Measurements from ENCODE around the gene MYLK2. TPM values are rescaled to one million over a fixed set of nuclear protein-coding genes. Genes with fewer than 3 reads are reported as not detected.
"Not testable (repeated sequence)": the region's sequence is repeated elsewhere in the genome, so short reads cannot be mapped to it uniquely, and the experiment has no call there.

The MYLK2 gene
- total RNA-seq, 2 experiments from 2014 or later, result 0.31 to 0.39 TPM

DNA sequence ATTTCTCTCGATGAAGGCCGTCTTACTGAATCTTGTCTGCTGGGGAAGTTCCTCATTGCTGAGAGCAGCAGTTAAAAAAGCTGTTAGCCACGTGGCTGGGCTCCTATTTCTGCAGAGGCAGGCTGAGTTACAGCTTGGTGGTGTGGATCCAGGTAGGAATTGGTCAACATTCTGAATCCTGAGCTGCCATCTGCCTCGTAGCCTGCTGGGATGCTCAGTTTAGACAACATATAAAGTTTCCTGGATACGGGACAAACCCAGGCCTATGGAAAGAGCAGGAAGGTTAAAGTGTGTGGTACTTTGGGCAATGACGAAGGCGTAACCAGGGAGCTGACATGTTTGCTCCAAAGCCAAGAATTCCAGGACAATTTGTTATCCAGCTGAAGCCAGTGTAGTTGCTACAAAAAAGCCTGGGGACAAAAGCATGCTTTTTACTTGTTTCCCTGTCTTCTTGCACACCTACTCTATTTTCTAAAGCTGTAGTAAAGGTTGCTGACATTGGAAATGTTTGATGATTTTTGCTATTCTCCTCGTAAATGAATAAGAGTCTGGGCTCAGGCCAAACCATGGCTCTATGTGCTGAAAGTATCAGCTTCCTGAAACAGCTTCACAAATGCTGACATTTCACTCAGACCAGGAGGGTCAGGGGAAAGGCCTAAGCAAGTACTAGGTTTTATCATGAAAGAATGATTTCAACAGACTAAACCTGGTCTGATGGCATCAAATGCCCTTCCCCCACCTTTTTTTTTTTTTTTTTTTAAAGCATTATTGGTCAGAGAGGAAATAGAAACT lies 12.4 kb upstream of the MYLK2 start:
- Mint-ChIP-seq H3K27me3 (no peaks in the 10 kb centered on the region), H3K4me3 (no peak overlapping the region), H3K36me3 (peaks cover 31% of the 10 kb centered on the region), H3K9me3 (no peaks in the 10 kb centered on the region), H3K27ac (no peak overlapping the region), H3K4me1 (peaks cover 13% of the 10 kb centered on the region)
- POLR2A ChIA-PET, result no interaction called here
- no peak for ATAC-seq (ENCODE audit: low read depth)
- no peak for DNase-seq

DNA sequence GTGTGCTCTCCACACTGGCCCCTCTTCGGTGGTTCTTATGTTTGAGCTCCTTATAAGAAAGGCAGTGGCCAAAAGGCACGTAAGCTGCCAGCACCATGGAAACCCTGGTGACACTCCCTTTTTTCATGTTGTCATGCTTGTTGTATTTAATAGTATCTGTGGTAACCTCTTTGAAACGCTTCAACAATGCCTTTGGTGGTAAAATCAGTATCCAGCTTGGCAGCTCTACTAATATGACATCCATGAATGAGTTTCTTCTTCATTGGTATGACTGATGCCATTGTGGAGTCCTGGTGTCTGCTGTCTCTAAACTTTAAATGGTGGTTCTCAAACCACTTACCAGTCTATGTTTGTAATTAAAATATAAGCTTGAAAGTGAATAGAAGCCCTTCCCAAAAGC lies 10.7 kb upstream of the MYLK2 start:
- no peaks in the 10 kb centered on the region for H3K9me3 Mint-ChIP-seq
- H3K36me3 Mint-ChIP-seq, result peaks cover 22% of the 10 kb centered on the region
- H3K27ac Mint-ChIP-seq, result no peak overlapping the region
- ATAC-seq (ENCODE audit: low read depth), result no peak
- no peak for DNase-seq
- H3K27me3 Mint-ChIP-seq, result no peaks in the 10 kb centered on the region
- no peak overlapping the region for H3K4me3 Mint-ChIP-seq
- POLR2A ChIA-PET, result no interaction called here
- peaks cover 11% of the 10 kb centered on the region for H3K4me1 Mint-ChIP-seq

DNA sequence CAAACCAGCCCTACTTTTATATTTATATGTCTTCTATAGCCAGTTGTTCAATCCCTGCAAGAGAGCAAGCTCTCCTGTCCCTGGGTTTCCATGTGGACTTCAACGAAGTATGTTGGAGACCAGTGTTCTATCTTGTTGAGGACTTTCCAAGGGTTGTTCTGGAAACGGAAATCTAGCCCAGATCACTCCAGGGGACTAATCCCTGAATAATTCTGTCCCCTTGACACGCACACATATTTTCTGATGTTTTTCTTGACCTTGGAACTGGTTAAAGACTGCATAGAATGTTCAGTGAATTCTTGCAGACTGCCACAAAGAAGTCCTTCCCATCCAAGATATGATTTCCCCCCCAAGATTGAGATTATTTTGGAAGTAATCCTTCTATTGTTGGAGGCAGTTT lies 9.5 kb upstream of the MYLK2 start:
- H3K27ac Mint-ChIP-seq, result no peak overlapping the region
- no peaks in the 10 kb centered on the region for H3K27me3 Mint-ChIP-seq
- peaks cover 14% of the 10 kb centered on the region for H3K36me3 Mint-ChIP-seq
- no peaks in the 10 kb centered on the region for H3K9me3 Mint-ChIP-seq
- POLR2A ChIA-PET, result no interaction called here
- ATAC-seq (ENCODE audit: low read depth) (no peak), DNase-seq (no peak)
- H3K4me3 Mint-ChIP-seq, result no peak overlapping the region
- H3K4me1 Mint-ChIP-seq, result peaks cover 6% of the 10 kb centered on the region

DNA sequence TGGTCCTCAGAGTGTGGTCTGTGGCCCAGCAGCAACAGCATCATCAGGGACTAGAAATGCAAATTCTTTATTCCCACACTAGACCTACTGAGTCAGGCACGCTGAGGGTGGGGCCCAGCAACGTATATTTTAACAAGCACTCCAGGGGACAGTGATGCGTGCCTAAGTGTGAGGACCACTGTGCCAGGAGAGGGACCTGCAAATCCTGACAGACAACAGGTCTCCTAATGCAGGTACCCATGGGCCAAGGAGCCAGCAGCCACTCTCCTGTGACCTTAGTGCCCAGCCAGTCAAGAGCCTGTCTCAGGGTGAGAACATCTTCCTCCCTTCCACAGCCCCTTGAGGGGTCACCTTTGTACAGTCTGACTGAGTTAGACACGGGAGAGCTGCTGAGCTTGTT lies 8.0 kb upstream of the MYLK2 start:
- Mint-ChIP-seq H3K9me3 (no peaks in the 10 kb centered on the region), H3K4me3 (no peak overlapping the region), H3K36me3 (peaks cover 8% of the 10 kb centered on the region), H3K4me1 (peaks cover 6% of the 10 kb centered on the region), H3K27ac (no peak overlapping the region), H3K27me3 (no peaks in the 10 kb centered on the region)
- POLR2A ChIA-PET, result no interaction called here
- DNase-seq (no peak), ATAC-seq (ENCODE audit: low read depth) (no peak)

DNA sequence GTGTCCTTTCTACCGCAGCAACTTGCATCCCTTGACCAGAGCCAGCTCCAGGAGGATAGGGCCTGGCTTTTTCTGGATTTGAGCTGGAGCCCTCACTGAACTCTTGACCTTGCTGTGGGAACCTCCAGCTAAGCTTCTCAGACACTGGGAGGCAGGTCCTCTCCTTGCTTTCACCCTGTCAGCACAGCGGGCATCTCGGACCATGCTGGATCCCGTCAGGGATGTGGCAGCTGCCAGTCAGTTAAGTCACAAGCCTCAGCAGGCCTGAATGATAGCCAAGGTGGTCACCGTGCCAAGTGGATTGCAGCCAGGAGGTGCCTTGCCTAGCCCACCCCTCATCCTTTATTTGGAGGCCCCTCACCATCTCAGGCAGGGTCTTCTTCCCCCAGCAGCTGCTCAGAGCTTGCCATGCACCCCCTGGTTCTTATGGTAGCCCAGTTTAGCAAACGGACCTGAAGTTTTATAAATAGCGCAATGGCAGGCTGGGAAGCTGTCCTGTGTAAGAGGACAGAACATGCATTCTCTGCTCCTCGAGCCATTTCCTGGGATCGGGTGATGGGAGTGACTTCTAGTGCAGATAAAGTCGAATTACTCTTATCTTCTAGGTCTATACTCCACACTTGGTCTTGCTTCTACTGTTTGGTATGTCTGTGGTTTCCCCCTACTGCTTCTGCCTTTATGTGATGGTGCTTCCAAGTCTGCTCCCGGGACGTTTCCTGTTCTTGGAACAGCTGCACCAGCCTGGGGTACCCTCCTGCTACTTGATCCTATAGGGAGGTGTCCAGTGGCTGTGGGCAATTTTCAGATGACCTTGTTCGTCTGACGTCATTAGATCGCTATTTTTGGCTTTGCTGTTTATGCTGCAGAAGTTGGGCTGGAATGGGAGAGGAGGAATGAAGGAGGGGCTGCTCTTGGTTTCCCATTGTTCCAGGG lies 7.1 kb upstream of the MYLK2 start:
- Mint-ChIP-seq H3K4me3 (no peak overlapping the region), H3K27me3 (no peaks in the 10 kb centered on the region), H3K9me3 (no peaks in the 10 kb centered on the region), H3K27ac (no peak overlapping the region), H3K36me3 (peaks cover 3% of the 10 kb centered on the region), H3K4me1 (peaks cover 3% of the 10 kb centered on the region)
- no peak for DNase-seq
- no peak for ATAC-seq (ENCODE audit: low read depth)
- POLR2A ChIA-PET, result no interaction called here

DNA sequence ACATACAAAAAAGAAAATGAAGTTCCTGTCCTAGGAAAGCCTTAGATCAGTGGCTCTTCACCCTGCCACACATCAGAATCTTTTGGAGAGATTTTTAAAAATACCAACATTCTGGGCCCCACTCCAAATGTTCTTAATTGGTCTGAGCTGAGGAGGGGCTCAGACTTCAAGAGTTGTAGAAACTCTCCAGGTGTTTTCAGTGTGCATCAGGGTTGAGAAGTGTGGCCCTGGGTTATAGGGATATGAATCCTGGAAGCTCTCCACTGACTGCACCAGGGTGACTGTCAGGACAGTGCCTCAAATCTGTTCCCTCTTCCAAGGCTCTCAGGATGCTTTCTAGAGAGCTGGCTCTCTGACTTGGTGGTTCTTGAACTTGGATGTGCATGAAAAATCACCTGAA lies 5.5 kb upstream of the MYLK2 start:
- DNase-seq (no peak), ATAC-seq (ENCODE audit: low read depth) (no peak)
- Mint-ChIP-seq H3K27ac (no peak overlapping the region), H3K4me3 (no peak overlapping the region), H3K27me3 (no peaks in the 10 kb centered on the region), H3K9me3 (no peaks in the 10 kb centered on the region), H3K36me3 (no peaks in the 10 kb centered on the region), H3K4me1 (no peaks in the 10 kb centered on the region)
- POLR2A ChIA-PET, result no interaction called here

DNA sequence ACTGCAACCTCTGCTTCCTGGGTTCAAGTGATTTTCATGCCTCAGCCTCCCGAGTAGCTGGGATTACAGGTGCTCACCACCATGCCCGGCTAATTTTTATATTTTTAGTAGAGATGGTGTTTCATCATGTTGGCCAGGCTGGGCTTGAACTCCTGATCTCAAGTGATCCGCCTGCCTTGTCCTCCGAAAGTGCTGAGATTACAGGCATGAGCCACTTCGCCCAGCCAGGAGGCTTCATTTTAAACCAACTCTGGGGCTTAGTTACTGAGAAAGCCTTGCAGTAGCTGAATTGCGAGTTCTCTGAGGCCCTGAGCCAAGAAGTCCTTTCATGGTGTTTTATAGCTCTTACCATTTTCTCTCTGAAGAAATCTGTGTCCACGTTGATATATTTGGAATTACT lies 5.0 kb upstream of the MYLK2 start:
- POLR2A ChIA-PET; H3K27ac Mint-ChIP-seq; ATAC-seq (ENCODE audit: low read depth); H3K4me1 Mint-ChIP-seq; H3K9me3 Mint-ChIP-seq; DNase-seq; H3K27me3 Mint-ChIP-seq; H3K4me3 Mint-ChIP-seq; H3K36me3 Mint-ChIP-seq: not testable (repeated sequence)

DNA sequence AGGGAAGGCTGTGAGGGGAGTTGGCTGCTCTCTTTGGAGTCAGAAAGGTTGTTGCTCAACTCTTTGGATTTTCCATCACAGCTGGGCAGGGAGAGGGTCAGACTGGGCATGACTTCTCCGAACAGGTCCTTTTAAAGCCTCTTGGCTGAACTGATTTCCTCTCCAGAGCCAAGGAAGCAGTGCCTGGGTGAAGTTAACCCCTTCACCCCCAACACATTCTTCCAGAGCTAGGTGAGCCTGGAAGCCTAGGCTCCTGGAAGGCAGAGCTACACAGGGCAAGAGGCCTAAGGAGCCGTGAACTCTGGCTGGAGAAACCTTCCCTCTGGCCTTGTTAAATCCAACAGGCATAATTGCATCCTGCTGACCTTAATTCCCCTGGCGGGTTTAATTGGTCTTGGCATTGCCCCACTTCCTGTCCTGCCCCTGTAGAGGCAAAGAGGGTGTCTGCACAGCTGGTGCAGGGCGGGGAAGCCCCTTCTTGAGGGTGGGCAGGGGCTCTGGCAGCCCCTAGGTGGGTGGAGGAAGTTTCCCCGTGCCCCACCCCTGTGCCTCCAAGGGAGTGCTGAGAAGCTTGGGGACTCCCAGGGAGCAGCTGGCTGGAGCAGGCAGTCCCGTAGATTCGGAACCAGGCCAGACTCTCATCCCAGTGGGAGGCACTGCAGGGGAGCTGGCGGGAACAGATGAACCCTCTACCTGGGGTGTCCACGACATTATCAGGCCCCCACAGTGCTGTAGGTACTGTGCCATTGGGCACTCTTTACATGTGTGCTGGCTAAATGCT lies 3.6 kb upstream of the MYLK2 start:
- Mint-ChIP-seq H3K36me3 (no peaks in the 10 kb centered on the region), H3K9me3 (no peaks in the 10 kb centered on the region), H3K4me3 (no peak overlapping the region), H3K27me3 (no peaks in the 10 kb centered on the region), H3K4me1 (no peaks in the 10 kb centered on the region), H3K27ac (no peak overlapping the region)
- ATAC-seq (ENCODE audit: low read depth), result no peak
- POLR2A ChIA-PET, result no interaction called here
- no peak for DNase-seq

DNA sequence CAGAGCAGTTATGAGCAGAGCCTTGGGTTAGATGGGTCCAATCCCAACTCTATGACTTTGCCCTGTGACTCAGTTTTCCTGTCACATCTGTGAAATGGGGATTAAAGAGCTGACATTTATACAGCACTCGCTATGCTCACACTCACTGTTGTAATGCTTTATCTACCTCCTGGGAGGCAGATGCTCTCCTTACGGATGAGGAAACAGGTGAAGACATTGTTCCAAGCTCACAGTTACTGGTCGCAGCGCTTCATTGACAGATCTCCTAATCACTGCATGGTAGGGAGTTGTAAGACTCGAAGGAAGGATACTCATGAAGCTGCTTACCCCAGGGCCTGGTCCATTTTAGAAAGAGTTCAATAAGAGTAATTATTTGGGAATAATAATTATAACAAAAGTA lies 2.9 kb upstream of the MYLK2 start:
- ATAC-seq (ENCODE audit: low read depth), result no peak
- H3K4me3 Mint-ChIP-seq, result no peak overlapping the region
- no peak overlapping the region for H3K27ac Mint-ChIP-seq
- H3K9me3 Mint-ChIP-seq, result no peaks in the 10 kb centered on the region
- H3K27me3 Mint-ChIP-seq, result peaks cover 1% of the 10 kb centered on the region
- no peak for DNase-seq
- POLR2A ChIA-PET, result no interaction called here
- no peaks in the 10 kb centered on the region for H3K36me3 Mint-ChIP-seq
- H3K4me1 Mint-ChIP-seq, result no peaks in the 10 kb centered on the region

DNA sequence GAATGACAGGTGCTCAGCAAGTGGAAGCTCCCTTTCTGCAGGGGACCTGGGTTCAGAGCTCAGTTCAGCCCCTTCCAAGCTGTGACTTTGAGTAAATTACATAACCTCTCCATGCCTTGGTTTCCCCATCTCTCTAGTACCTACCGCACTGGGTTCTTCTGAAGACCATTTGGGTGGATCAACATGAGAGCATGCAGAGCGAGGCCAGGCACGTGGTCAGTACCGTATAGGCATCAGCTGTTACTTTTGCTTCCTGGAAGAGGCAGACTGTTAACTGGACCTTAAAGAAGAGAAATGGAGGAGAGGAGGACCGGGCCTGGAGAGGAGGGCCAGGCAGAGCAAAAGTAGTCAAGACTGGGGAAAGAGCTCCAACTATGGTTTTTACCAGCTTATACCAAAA lies 1.7 kb upstream of the MYLK2 start:
- H3K27ac Mint-ChIP-seq, result no peak overlapping the region
- ATAC-seq (ENCODE audit: low read depth), result no peak
- POLR2A ChIA-PET, result no interaction called here
- H3K27me3 Mint-ChIP-seq, result peaks cover 6% of the 10 kb centered on the region
- H3K4me1 Mint-ChIP-seq, result peaks cover 2% of the 10 kb centered on the region
- H3K4me3 Mint-ChIP-seq, result no peak overlapping the region
- H3K36me3 Mint-ChIP-seq, result no peaks in the 10 kb centered on the region
- no peaks in the 10 kb centered on the region for H3K9me3 Mint-ChIP-seq
- no peak for DNase-seq

DNA sequence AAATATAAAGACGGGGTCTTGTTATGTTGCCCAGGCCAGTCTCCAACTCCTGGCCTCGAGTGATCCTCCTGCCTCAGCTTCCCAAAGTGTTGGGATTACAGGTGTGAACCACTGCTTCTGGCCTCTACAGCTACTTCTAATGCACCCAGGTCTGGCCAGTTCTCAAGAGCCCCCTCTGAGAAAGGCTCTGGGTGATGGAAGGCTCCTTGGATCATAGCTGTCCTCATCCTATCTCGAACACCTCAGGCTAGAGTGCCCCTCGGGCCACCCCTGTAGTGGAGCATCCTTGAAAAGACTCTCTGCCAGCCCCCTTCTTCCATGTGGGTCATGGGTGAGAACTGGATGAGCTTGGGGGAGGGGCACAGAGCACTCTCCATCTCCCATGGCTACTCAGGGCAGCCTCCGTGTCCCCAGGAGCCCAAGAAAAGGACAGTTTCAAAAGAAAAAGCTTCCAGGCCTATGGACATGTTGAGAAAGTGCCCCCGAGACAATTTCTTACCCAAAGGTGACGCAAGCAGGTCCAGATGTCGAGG lies 714 bp upstream of the MYLK2 start:
- Mint-ChIP-seq H3K4me1 (peaks cover 5% of the 10 kb centered on the region), H3K36me3 (no peaks in the 10 kb centered on the region), H3K27me3 (peaks cover 6% of the 10 kb centered on the region), H3K27ac (no peak overlapping the region), H3K4me3 (no peak overlapping the region), H3K9me3 (no peaks in the 10 kb centered on the region)
- DNase-seq, result no peak
- ATAC-seq (ENCODE audit: low read depth), result no peak
- POLR2A ChIA-PET, result no interaction called here

DNA sequence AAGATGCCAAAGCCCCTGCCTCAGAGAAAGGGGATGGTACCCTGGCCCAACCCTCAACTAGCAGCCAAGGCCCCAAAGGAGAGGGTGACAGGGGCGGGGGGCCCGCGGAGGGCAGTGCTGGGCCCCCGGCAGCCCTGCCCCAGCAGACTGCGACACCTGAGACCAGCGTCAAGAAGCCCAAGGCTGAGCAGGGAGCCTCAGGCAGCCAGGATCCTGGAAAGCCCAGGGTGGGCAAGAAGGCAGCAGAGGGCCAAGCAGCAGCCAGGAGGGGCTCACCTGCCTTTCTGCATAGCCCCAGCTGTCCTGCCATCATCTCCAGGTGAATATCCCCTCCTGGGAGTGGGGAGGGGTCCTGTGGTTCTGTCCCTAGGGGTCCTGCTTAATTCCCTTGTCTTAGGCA lies 1.1 kb downstream of the MYLK2 start:
- Mint-ChIP-seq H3K36me3 (no peaks in the 10 kb centered on the region), H3K27ac (no peak overlapping the region), H3K9me3 (no peaks in the 10 kb centered on the region)

DNA sequence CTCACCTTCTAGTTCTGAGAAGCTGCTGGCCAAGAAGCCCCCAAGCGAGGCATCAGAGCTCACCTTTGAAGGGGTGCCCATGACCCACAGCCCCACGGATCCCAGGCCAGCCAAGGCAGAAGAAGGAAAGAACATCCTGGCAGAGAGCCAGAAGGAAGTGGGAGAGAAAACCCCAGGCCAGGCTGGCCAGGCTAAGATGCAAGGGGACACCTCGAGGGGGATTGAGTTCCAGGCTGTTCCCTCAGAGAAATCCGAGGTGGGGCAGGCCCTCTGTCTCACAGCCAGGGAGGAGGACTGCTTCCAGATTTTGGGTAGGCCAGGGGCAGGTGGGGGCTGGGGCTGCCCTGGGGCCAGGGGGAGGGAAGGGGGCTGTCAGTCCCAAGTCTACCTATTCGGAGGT lies 2.3 kb downstream of the MYLK2 start:
- Mint-ChIP-seq H3K4me3 (no peak overlapping the region), H3K4me1 (peaks cover 11% of the 10 kb centered on the region), H3K27ac (no peak overlapping the region), H3K36me3 (no peaks in the 10 kb centered on the region), H3K9me3 (no peaks in the 10 kb centered on the region), H3K27me3 (peaks cover 6% of the 10 kb centered on the region)
- POLR2A ChIA-PET, result no interaction called here
- DNase-seq (no peak), ATAC-seq (ENCODE audit: low read depth) (no peak)

More for the DNA sequence above, 1.1 kb downstream of the MYLK2 start:
- ATAC-seq (ENCODE audit: low read depth) (no peak), DNase-seq (no peak)
- peaks cover 11% of the 10 kb centered on the region for H3K4me1 Mint-ChIP-seq
- H3K27me3 Mint-ChIP-seq, result peaks cover 6% of the 10 kb centered on the region
- POLR2A ChIA-PET, result no interaction called here
- no peak overlapping the region for H3K4me3 Mint-ChIP-seq
